Ishikawa (cell line): ENCODE measurements around the gene CETN3.

Source experiments
- CEBPB ChIP-seq: IDR thresholded peaks from 2 replicates; pipeline ENCODE4 v1.6.1; 2012
- CREB1 ChIP-seq: IDR thresholded peaks from 2 replicates; pipeline ENCODE4 v1.6.1; 2012; ENCODE audit warnings: low read depth
- EGR1 ChIP-seq: IDR thresholded peaks from 2 replicates; pipeline ENCODE4 v1.6.1; 2012
- EP300 ChIP-seq: IDR thresholded peaks from 2 replicates; pipeline ENCODE4 v1.6.1; 2012; ENCODE audit warnings: borderline replicate concordance
- FOXM1 ChIP-seq: IDR thresholded peaks from 2 replicates; pipeline ENCODE4 v1.6.1; 2012; ENCODE audit warnings: low read depth, borderline replicate concordance
- NFIC ChIP-seq: IDR thresholded peaks from 2 replicates; pipeline ENCODE4 v1.6.1; 2012
- RAD21 ChIP-seq: IDR thresholded peaks from 2 replicates; pipeline ENCODE4 v1.6.1; 2012; ENCODE audit warnings: low read depth
- TAF1 ChIP-seq: IDR thresholded peaks from 2 replicates; pipeline ENCODE4 v1.6.1; 2012; ENCODE audit warnings: low read depth, mild to moderate bottlenecking
- TCF12 ChIP-seq: IDR thresholded peaks from 2 replicates; pipeline ENCODE4 v1.6.1; 2012; ENCODE audit warnings: low read depth
- TEAD4 ChIP-seq: IDR thresholded peaks from 2 replicates; pipeline ENCODE4 v1.6.1; 2012
- YY1 ChIP-seq: IDR thresholded peaks from 2 replicates; pipeline ENCODE4 v1.6.1; 2012; ENCODE audit warnings: low read depth
- TF ChIP-seq, protein P1 (sequence below): IDR thresholded peaks from 2 replicates; pipeline ENCODE4 v1.6.1; 2012; ENCODE audit warnings: low read depth, mild to moderate bottlenecking
- TF ChIP-seq, protein P2 (sequence below): IDR thresholded peaks from 2 replicates; pipeline ENCODE4 v1.6.1; 2012

Gene CETN3

DNA sequence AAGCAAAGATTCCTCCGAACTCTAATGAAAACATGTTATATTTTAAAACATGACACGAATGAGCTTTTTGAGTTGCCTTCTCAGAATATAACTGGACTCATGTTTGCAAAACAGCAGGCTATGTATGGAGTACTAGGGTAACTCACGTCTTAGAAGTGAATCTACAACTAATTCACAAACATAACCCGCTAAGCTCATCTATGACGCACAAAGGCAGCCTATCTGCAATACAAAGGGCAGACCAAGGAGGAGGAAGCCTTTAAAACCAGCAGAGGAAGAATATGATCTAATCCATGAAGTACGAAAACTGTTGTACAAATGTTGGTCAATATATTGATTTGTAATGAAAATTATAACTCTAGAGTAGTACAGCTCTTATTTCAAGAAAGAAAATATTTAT is 67.0 kb downstream of the CETN3 start:
- TF ChIP-seq NFIC = no peak
- no peak for TF ChIP-seq CEBPB
- TF ChIP-seq YY1 = no peak
- TF ChIP-seq TAF1 = no peak
- no peak for TF ChIP-seq FOXM1
- TF ChIP-seq, protein P1, sequence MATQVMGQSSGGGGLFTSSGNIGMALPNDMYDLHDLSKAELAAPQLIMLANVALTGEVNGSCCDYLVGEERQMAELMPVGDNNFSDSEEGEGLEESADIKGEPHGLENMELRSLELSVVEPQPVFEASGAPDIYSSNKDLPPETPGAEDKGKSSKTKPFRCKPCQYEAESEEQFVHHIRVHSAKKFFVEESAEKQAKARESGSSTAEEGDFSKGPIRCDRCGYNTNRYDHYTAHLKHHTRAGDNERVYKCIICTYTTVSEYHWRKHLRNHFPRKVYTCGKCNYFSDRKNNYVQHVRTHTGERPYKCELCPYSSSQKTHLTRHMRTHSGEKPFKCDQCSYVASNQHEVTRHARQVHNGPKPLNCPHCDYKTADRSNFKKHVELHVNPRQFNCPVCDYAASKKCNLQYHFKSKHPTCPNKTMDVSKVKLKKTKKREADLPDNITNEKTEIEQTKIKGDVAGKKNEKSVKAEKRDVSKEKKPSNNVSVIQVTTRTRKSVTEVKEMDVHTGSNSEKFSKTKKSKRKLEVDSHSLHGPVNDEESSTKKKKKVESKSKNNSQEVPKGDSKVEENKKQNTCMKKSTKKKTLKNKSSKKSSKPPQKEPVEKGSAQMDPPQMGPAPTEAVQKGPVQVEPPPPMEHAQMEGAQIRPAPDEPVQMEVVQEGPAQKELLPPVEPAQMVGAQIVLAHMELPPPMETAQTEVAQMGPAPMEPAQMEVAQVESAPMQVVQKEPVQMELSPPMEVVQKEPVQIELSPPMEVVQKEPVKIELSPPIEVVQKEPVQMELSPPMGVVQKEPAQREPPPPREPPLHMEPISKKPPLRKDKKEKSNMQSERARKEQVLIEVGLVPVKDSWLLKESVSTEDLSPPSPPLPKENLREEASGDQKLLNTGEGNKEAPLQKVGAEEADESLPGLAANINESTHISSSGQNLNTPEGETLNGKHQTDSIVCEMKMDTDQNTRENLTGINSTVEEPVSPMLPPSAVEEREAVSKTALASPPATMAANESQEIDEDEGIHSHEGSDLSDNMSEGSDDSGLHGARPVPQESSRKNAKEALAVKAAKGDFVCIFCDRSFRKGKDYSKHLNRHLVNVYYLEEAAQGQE = no peak
- no peak for TF ChIP-seq CREB1
- no peak for TF ChIP-seq EP300
- no peak for TF ChIP-seq EGR1
- no peak for TF ChIP-seq TEAD4
- TF ChIP-seq, protein P2, sequence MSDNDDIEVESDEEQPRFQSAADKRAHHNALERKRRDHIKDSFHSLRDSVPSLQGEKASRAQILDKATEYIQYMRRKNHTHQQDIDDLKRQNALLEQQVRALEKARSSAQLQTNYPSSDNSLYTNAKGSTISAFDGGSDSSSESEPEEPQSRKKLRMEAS = no peak
- TF ChIP-seq RAD21 = no peak
- no peak for TF ChIP-seq TCF12
